Peyer's patch (tissue), 4 donors: ENCODE data around the gene FAF2.

ENCODE experiments used
- POLR2A ChIP-seq, 2 donors: fragments of 450-650 bp; IDR thresholded peaks; one replicate each; pipeline ENCODE4 v1.5.1; 2017; ENCODE audit warnings: antibody characterized with exemption in 2 of 2, mild to moderate bottlenecking in 2 of 2, moderate library complexity in 2 of 2
- TF ChIP-seq, protein P1 (sequence below), 6 experiments: fragments of 450-650 bp in 4 of 6; fragments of 200-600 bp in 2 of 6; sonication (generic) in 1 of 6; IDR thresholded peaks; one replicate each; pipeline ENCODE4 v1.5.1; 2017 to 2019; ENCODE audit warnings: antibody characterized with exemption in 6 of 6, mild to moderate bottlenecking in 3 of 6, moderate library complexity in 1 of 6

DNA sequence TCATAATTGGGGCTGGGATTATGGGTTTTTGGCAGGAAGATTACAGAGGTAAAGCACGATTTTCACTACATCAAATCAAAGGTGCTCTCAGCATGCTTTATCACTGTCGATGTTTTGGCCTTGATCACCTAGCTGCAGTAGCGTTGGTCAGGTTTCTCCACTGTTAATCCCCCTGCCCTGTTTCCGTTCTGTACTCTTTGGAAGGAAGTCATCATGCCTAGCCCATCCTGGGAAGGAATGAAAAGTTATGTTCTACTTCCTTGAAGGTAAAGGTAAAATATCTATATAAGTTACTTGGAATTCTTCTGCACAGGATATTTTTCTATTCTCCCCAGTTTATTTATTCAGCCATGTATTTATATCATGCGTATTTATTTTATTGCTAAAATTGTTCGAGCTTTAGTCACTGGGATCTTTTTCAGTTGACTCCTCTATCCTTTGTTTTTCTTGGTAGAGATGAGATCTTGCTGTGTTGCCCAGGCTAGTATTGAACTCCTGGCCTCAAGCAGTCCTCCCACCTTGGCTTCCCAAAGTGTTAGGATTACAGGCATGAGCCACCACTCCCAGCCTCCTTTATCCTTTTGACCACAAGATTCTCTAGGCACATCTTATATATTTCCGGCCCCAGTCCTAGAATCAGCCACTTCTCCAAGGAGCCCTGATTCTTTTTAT is 25.3 kb downstream of the FAF2 start:
- TF ChIP-seq, protein P1, sequence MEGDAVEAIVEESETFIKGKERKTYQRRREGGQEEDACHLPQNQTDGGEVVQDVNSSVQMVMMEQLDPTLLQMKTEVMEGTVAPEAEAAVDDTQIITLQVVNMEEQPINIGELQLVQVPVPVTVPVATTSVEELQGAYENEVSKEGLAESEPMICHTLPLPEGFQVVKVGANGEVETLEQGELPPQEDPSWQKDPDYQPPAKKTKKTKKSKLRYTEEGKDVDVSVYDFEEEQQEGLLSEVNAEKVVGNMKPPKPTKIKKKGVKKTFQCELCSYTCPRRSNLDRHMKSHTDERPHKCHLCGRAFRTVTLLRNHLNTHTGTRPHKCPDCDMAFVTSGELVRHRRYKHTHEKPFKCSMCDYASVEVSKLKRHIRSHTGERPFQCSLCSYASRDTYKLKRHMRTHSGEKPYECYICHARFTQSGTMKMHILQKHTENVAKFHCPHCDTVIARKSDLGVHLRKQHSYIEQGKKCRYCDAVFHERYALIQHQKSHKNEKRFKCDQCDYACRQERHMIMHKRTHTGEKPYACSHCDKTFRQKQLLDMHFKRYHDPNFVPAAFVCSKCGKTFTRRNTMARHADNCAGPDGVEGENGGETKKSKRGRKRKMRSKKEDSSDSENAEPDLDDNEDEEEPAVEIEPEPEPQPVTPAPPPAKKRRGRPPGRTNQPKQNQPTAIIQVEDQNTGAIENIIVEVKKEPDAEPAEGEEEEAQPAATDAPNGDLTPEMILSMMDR (IDR thresholded peaks at IDR 0.05) = no peak
- no peak for TF ChIP-seq POLR2A (IDR thresholded peaks at IDR 0.05)
